NT2/D1 (cell line): Measurements from ENCODE around the gene STX19.

ENCODE experiments used
- SUZ12 ChIP-seq: IDR thresholded peaks from 2 replicates; pipeline ENCODE4 v1.6.1; 2011; ENCODE audit not compliant: insufficient read length, insufficient read depth; ENCODE audit errors: extremely low read depth
- YY1 ChIP-seq: IDR thresholded peaks from 2 replicates; pipeline ENCODE4 v1.6.1; 2011; ENCODE audit not compliant: insufficient read length, insufficient read depth
- ZNF274 ChIP-seq: IDR thresholded peaks from 2 replicates; pipeline ENCODE4 v1.6.1; 2011; ENCODE audit warnings: mild to moderate bottlenecking, low read depth, low read length

DNA sequence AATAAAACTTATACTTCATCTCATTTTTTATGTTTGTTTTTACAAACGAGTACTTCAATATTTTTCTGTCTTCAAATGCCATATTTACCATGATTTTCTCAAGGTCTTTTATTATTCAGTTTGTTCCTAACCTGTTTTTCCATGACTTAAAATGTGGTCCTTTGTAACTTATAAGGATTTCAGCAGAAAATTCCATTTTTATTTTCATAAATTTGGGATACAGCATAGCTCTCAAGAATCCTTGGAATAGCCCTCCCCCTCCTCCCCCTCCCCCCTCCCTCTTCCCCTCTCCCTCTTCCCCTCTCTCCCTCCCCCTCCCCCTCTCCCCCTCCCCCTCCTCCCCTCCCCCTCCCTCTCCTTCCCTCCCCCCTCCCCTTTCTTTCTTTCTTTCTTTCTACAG, 14.9 kb upstream of the STX19 start:
- TF ChIP-seq ZNF274 (no peak), YY1 (no peak), SUZ12 (no peak)
